22Rv1 (cell line): ENCODE data around the gene EXOSC5.

Experiments
- CTCF ChIP-seq: fragments of 450-650 bp; IDR thresholded peaks from 2 replicates; pipeline ENCODE4 v1.5.1; 2017; ENCODE audit warnings: mild to moderate bottlenecking
- ZFX ChIP-seq: fragments of 450-650 bp; IDR thresholded peaks from 2 replicates; pipeline ENCODE4 v1.6.1; 2017; ENCODE audit warnings: antibody characterized with exemption, borderline replicate concordance

- TF ChIP-seq CTCF, result no peak
- no peak for TF ChIP-seq ZFX
Measured at GRCh38 chr19:41436674-41436951, 39.5 kb upstream of the EXOSC5 start.
